Mesodermal cell (in vitro differentiated cells): ENCODE data around the gene ARHGAP12.
"Not testable (repeated sequence)": the region's sequence is repeated elsewhere in the genome, so short reads cannot be mapped to it uniquely, and the experiment has no call there.

Experiments
- H3K27ac ChIP-seq: 2 replicates; pipeline ENCODE4 v1.7.0; 2013; ENCODE audit warnings: mild to moderate bottlenecking, low read depth, low read length, moderate library complexity; ENCODE audit not compliant: severe bottlenecking
- H3K36me3 ChIP-seq: 2 replicates; pipeline ENCODE4 v1.7.1; 2013; ENCODE audit warnings: mild to moderate bottlenecking, low read length, moderate library complexity; ENCODE audit not compliant: control insufficient read depth, insufficient read depth
- H3K4me1 ChIP-seq: one replicate; pipeline ENCODE4 v1.7.1; 2013; ENCODE audit warnings: mild to moderate bottlenecking, low read length; ENCODE audit not compliant: insufficient read depth, control insufficient read depth, poor library complexity, severe bottlenecking
- H3K4me3 ChIP-seq: 2 replicates; pipeline ENCODE4 v1.7.0; 2013; ENCODE audit warnings: low read length, control low read depth, mild to moderate bottlenecking; ENCODE audit not compliant: insufficient read depth, poor library complexity, severe bottlenecking; ENCODE audit errors: extremely low read depth
- H3K9me3 ChIP-seq: 2 replicates; pipeline ENCODE4 v1.7.1; 2013; ENCODE audit warnings: mild to moderate bottlenecking, low read length, moderate library complexity; ENCODE audit not compliant: control insufficient read depth
- WGBS, 2 experiments: methylation state at CpG; one replicate each; pipeline ENCODE4 v1.1.5; 2013; ENCODE audit warnings: missing lambda C conversion rate in 2 of 2; ENCODE audit not compliant: insufficient coverage in 2 of 2; 5-methylcytosine and 5-hydroxymethylcytosine counted together

The ARHGAP12 gene

DNA sequence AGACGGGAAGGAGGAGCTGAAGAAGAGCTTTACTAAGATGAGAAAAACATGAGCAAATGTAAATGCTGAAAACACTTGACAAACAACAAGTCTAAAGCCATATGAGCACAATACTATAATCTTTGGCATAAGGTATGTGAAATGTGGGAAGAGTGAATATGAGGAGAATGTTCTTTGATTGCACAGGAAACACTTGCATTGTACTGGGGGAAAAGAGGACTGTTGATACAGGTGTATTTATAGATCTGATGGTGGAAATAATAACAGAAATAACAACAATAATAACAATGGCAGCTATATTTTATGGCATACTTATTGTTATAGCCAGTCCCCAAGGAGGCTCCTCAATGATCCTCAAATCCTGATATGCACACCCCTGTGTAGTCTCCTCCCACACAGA is 23.0 kb downstream of the ARHGAP12 start:
- Histone ChIP-seq H3K4me1 (peaks cover 7% of the 10 kb centered on the region), H3K36me3 (peaks cover 59% of the 10 kb centered on the region), H3K9me3 (peaks cover 7% of the 10 kb centered on the region), H3K4me3 (no peak overlapping the region), H3K27ac (no peak overlapping the region)
- 100% methylated on average over 1 of the region's 1 CpG; no CpG with 5 or more reads in 1 of the 2 experiments for WGBS, 2 experiments

DNA sequence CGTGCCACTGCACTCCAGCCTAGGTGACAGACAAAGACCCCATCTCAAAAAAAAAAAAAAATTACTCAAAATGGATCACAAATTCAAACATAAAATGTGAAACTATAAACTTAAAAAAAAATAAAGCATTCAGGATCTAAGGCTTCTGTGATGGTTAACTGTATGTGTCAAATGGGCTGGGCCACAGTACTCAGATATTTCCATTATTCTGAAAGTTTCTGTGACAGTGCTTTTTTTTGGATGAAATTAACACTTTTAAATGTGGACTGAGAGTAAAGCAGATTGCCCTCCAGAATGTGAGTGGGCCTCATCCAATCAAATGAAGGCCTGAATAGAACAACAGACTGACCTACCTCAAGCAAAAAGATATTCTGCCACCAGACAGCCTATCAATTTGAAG is 26.0 kb downstream of the ARHGAP12 start:
- H3K4me1 ChIP-seq, result peaks cover 8% of the 10 kb centered on the region
- no peak overlapping the region for H3K4me3 ChIP-seq
- H3K27ac ChIP-seq, result no peak overlapping the region
- peaks cover 7% of the 10 kb centered on the region for H3K9me3 ChIP-seq
- 80% methylated on average over 1 of the region's 1 CpG; no CpG with 5 or more reads in 1 of the 2 experiments for WGBS, 2 experiments
- peaks cover 53% of the 10 kb centered on the region for H3K36me3 ChIP-seq

DNA sequence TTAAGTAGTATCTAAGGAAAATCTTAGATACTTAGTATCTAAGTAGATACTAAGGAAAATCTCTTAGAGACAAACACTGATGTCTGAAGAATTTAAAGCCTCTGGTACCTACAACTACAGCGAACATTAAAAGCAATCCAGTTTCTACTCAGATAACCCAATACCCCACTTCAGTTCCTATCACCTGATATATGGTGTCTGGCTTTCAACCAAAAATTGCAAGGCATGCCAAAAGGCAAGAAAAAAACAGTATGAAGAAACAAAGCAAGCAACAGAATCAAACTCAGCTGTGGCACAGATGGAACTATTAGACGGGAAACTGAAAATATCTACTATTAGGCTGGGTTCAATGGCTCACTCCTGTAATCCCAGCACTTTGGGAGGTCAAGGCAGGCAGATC is 31.1 kb downstream of the ARHGAP12 start:
- peak overlapping the region; percentile 25 for H3K27ac ChIP-seq

DNA sequence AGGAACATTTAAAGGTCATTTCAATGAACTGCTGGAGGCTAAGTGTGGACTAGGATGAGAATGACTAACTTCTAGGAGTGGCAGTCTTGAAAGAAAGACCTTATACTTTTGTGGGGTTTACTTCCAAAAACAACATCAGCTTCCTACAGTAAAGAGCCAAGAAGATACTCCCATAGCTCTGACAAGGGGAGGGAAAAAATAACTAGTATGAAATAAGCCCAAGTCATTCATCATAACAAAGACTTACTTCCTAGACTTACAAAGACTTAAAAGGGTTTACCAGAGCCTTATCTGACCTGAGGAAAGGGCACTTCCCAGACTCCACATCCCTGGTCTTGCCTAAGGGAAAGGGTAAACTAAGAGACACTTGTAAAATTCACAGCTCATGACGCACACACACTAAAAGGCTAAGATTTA is 31.7 kb downstream of the ARHGAP12 start:
- peaks cover 11% of the 10 kb centered on the region for H3K4me1 ChIP-seq
- peak overlapping the region; percentile 25 for H3K27ac ChIP-seq
- H3K4me3 ChIP-seq, result no peak overlapping the region
- no CpG with 5 or more reads among the region's 1 CpG for WGBS, 2 experiments
- H3K36me3 ChIP-seq, result peaks cover 16% of the 10 kb centered on the region
- peaks cover 7% of the 10 kb centered on the region for H3K9me3 ChIP-seq

More for the DNA sequence above, 31.1 kb downstream of the ARHGAP12 start:
- WGBS, 2 experiments, result 63 to 91% methylated on average over 1 of the region's 2 CpGs
- Histone ChIP-seq H3K4me1 (peaks cover 11% of the 10 kb centered on the region), H3K4me3 (no peak overlapping the region), H3K36me3 (peaks cover 19% of the 10 kb centered on the region), H3K9me3 (peaks cover 7% of the 10 kb centered on the region)

DNA sequence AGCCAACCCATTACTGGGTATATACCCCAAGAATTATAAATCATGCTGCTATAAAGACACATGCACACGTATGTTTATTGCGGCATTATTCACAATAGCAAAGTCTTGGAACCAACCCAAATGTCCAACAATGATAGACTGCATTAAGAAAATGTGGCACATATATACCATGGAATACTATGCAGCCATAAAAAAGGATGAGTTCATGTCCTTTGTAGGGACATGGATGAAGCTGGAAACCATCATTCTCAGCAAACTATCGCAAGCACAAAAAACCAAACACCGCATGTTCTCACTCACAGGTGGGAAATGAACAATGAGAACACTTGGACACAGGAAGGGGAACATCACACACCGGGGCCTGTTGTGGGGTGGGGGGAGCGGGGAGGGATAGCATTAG is 32.9 kb downstream of the ARHGAP12 start:
- no CpG with 5 or more reads among the region's 6 CpGs for WGBS, 2 experiments
- peaks cover 11% of the 10 kb centered on the region for H3K4me1 ChIP-seq
- H3K4me3 ChIP-seq, H3K36me3 ChIP-seq, H3K9me3 ChIP-seq, H3K27ac ChIP-seq: not testable (repeated sequence)

DNA sequence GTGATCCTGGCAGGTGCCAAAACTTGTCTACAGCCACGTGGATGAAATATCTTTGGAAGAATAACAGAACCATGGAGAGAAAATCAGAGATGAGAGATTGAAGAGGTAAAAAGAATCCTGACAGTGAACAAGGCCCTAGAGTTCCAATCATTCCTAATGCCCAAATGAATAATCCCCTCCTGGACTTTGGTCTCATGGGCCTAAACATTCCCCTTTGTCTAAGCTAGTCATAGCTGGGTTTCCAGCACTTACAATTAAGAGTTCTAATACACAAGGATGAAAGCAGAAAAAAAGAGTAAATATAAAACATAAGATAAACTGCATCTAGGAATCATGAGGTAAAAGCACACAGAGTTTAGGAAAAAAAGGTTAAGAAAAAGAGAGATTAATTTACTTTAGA is 40.2 kb downstream of the ARHGAP12 start:
- WGBS, 2 experiments, result no CpG with 5 or more reads among the region's 1 CpG
- Histone ChIP-seq H3K36me3 (peaks cover 7% of the 10 kb centered on the region), H3K4me1 (peaks cover 9% of the 10 kb centered on the region), H3K4me3 (no peak overlapping the region), H3K9me3 (no peaks in the 10 kb centered on the region), H3K27ac (no peak overlapping the region)

DNA sequence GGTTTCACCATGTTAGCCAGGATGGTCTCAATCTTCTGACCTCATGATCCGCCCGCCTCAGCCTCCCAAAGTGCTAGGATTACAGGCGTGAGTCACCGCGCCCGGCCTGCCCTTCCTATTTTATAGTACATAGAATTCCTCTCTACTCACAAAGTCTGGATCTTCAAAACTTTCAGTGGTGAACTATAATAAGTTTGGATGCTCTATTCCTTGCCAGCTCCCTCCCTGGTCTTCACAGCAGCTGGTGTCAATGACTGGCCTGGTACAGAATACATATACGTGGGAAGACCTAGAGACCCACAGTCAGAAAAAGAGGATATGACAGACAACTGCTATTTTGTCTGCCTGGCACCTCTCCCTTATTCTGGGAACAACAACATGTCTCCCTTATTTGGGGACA is 40.8 kb downstream of the ARHGAP12 start:
- Histone ChIP-seq H3K27ac (no peak overlapping the region), H3K4me1 (peaks cover 9% of the 10 kb centered on the region), H3K36me3 (peaks cover 7% of the 10 kb centered on the region), H3K9me3 (no peaks in the 10 kb centered on the region), H3K4me3 (no peak overlapping the region)
- WGBS, 2 experiments, result 94% methylated on average over 3 to 7 of the region's 7 CpGs

DNA sequence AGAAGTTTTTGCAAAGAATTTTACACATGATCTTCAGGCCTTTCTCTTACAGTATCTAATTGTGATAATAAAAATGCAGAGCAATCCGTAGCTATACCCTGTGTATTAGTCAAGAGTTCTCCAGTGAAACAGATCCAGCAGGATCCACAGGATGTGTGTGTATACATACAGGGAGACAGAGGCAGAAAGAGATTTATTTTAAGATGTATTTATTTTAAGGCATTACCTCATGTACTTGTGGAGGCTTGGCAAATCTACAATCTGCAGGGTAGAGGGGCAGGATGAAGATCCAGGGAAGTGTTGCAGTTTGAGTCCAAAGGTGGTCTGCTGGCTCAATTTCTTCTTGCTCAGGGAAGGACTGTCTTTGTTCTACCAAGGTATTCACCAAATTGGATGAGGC is 41.7 kb downstream of the ARHGAP12 start:
- peaks cover 9% of the 10 kb centered on the region for H3K4me1 ChIP-seq
- H3K4me3 ChIP-seq, result no peak overlapping the region
- no peak overlapping the region for H3K27ac ChIP-seq
- peaks cover 7% of the 10 kb centered on the region for H3K36me3 ChIP-seq
- no peaks in the 10 kb centered on the region for H3K9me3 ChIP-seq
- WGBS, 2 experiments, result 100% methylated on average over 1 of the region's 1 CpG

DNA sequence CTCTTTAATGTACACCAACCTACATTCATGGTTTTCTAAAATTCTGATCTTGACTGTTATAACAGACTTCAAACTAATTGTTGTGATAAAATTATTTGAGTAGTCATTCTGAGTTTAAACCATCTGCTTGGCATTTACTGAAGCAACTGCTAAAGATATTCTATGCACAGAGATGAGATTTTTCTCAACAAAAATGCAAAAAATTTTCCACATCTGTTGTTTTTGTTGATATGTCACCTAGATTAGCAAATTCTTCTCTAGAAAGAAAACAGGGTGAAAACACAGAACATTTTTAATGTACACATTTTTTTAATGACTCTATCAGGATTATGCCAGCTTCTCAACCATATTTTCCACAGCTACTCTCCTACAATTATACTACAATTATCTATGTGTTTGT is 42.7 kb downstream of the ARHGAP12 start:
- Histone ChIP-seq H3K9me3 (no peaks in the 10 kb centered on the region), H3K4me3 (no peak overlapping the region), H3K27ac (no peak overlapping the region), H3K4me1 (peaks cover 9% of the 10 kb centered on the region), H3K36me3 (peaks cover 7% of the 10 kb centered on the region)

DNA sequence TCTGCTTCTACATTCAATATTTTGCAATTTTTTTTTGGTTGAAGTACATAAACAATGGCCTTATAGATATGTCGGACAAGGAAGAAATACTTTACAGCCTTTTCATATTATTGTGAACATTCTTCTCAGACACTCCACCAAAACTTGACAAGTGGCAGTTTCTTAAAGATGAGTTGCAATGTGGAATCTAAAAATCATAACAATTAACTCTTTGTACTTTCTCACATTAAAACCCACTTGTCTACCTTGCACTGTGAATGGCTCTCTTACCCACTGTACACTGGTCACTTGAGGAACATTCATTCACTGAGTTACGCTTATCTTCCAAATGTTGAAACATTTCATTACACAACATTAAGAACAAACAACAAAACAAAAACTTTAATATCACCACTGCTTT is 44.2 kb downstream of the ARHGAP12 start:
- Histone ChIP-seq H3K9me3 (no peaks in the 10 kb centered on the region), H3K4me3 (no peak overlapping the region)
- WGBS, 2 experiments, result 100% methylated on average over 1 of the region's 2 CpGs

DNA sequence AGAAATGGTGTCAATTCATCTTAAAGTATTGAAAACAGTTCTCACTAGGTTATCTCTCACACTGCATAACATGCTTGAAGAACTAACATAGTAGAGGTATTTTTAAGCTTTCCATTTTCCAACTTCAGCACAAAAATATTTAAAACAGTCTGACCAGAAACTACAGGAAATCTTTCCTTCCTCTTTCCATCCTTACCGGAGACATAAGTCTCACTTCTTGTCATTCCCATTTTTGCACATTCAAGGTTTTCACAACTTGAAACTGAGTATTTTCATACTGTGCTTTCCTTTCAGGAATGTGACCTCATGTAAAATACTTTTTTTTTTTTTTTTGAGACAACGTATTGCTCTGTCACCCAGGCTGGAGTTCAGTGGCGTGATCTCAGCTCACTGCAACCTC is 45.2 kb downstream of the ARHGAP12 start:
- Histone ChIP-seq H3K4me1 (peaks cover 8% of the 10 kb centered on the region), H3K36me3 (peaks cover 7% of the 10 kb centered on the region), H3K27ac (no peak overlapping the region), H3K9me3 (no peaks in the 10 kb centered on the region), H3K4me3 (no peak overlapping the region)
- 90 to 100% methylated on average over 1 of the region's 3 CpGs for WGBS, 2 experiments

More for the DNA sequence above, 44.2 kb downstream of the ARHGAP12 start:
- Histone ChIP-seq H3K4me1 (peaks cover 9% of the 10 kb centered on the region), H3K27ac (no peak overlapping the region), H3K36me3 (peaks cover 7% of the 10 kb centered on the region)

DNA sequence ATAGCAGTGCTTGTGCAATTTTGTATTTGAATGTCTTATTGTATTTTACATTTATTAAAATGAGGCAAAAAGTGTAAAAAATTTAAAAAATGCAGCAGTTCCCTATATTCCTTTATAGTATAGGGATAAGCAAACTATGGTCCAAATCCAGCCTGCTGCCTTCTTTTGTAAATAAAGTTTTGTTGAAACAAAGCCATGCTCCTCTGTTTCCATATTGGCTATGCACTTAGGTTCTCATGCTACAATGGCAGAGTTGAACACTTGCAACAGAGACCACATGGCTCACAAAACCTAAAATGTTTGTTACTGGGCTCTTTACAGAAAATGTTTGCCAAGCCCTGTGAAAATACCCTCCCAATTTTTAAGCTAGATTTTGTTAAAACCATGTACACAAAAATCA is 50.1 kb downstream of the ARHGAP12 start:
- Histone ChIP-seq H3K4me1 (no peaks in the 10 kb centered on the region), H3K9me3 (no peaks in the 10 kb centered on the region), H3K27ac (no peak overlapping the region), H3K4me3 (no peak overlapping the region), H3K36me3 (no peaks in the 10 kb centered on the region)
